Neural progenitor cell (in vitro differentiated cells): Measurements from ENCODE around the gene TMEM161B. TPM values are rescaled to one million over a fixed set of nuclear protein-coding genes. Genes with fewer than 3 reads are reported as not detected.

Source experiments
- DNase-seq: peaks from one replicate; pipeline ENCODE4 v3.0.0-alpha.2; 2016; ENCODE audit warnings: low spot score
- H2AFZ ChIP-seq: fragments of 200-600 bp; sonication (generic); replicated peaks from 2 replicates; pipeline ENCODE4 v1.6.1; 2016; ENCODE audit warnings: antibody characterized with exemption
- H3F3A ChIP-seq: fragments of 200-600 bp; sonication (generic); 2 replicates; pipeline ENCODE4 v1.6.1; 2016; ENCODE audit warnings: antibody characterized with exemption, low read depth
- H3K27ac ChIP-seq: fragments of 200-600 bp; sonication (generic); 2 replicates; pipeline ENCODE4 v1.5.1; 2016; ENCODE audit warnings: mild to moderate bottlenecking
- H3K27me3 ChIP-seq: fragments of 200-600 bp; sonication (generic); 2 replicates; pipeline ENCODE4 v1.6.1; 2016; ENCODE audit warnings: mild to moderate bottlenecking, moderate library complexity
- H3K36me3 ChIP-seq: fragments of 200-600 bp; sonication (generic); 2 replicates; pipeline ENCODE4 v1.5.1; 2016
- H3K4me1 ChIP-seq: fragments of 200-600 bp; sonication (generic); 2 replicates; pipeline ENCODE4 v1.6.1; 2016; ENCODE audit warnings: mixed run types
- H3K4me2 ChIP-seq: fragments of 200-600 bp; sonication (generic); 2 replicates; pipeline ENCODE4 v1.6.1; 2016
- H3K4me3 ChIP-seq: fragments of 200-600 bp; sonication (generic); 2 replicates; pipeline ENCODE4 v1.5.1; 2016
- H3K79me2 ChIP-seq: fragments of 200-600 bp; sonication (generic); 2 replicates; pipeline ENCODE4 v1.6.1; 2016; ENCODE audit warnings: low read depth
- H3K9ac ChIP-seq: fragments of 200-600 bp; sonication (generic); 2 replicates; pipeline ENCODE4 v1.6.1; 2016
- H3K9me3 ChIP-seq: fragments of 200-600 bp; sonication (generic); 2 replicates; pipeline ENCODE4 v1.5.1; 2016; ENCODE audit warnings: low read depth
- H4K20me1 ChIP-seq: fragments of 200-600 bp; sonication (generic); 2 replicates; pipeline ENCODE4 v1.6.1; 2016; ENCODE audit warnings: low read depth
- H3K27ac Mint-ChIP-seq: 3 replicates; pipeline ENCODE4 v1.8.0; 2021; ENCODE audit warnings: mixed read lengths
- H3K27me3 Mint-ChIP-seq: 2 replicates; pipeline ENCODE4 v1.8.0; 2022; ENCODE audit warnings: low read depth, mild to moderate bottlenecking, inconsistent platforms, moderate library complexity, mixed read lengths; ENCODE audit not compliant: insufficient read depth
- H3K36me3 Mint-ChIP-seq: 3 replicates; pipeline ENCODE4 v1.8.0; 2021; ENCODE audit warnings: mixed read lengths
- H3K4me1 Mint-ChIP-seq: 3 replicates; pipeline ENCODE4 v1.8.0; 2021; ENCODE audit warnings: mixed read lengths
- H3K4me3 Mint-ChIP-seq: 3 replicates; pipeline ENCODE4 v1.8.0; 2021; ENCODE audit warnings: mild to moderate bottlenecking, moderate library complexity, mixed read lengths
- H3K9me3 Mint-ChIP-seq: 3 replicates; pipeline ENCODE4 v1.8.0; 2020; ENCODE audit warnings: mixed read lengths
- CTCF ChIP-seq: fragments of 200-600 bp; sonication (generic); IDR thresholded peaks from 2 replicates; pipeline ENCODE4 v1.5.1; 2017; ENCODE audit warnings: antibody characterized with exemption, mild to moderate bottlenecking
- EZH2 ChIP-seq: fragments of 200-600 bp; sonication (generic); IDR thresholded peaks from 2 replicates; pipeline ENCODE4 v1.6.1; 2017; ENCODE audit warnings: antibody characterized with exemption, mild to moderate bottlenecking, moderate library complexity
- EZH2phosphoT487 ChIP-seq: fragments of 200-600 bp; sonication (generic); IDR thresholded peaks from 2 replicates; pipeline ENCODE4 v1.6.1; 2017; ENCODE audit warnings: antibody characterized with exemption
- total RNA-seq: library from RNA; depleted of rRNA; stranded (reverse); fragments of >200 nt; gene quantifications from 2 replicates; pipeline ENCODE4 v1.2.3, GENCODE V29; 2015; ENCODE audit warnings: low replicate concordance

TMEM161B gene
- total RNA-seq, 1 donor from 2014 or later = 46.1 TPM

- Histone ChIP-seq H3K79me2 (peaks cover 100% of the 10 kb centered on the region), H3K9ac (no peak overlapping the region), H4K20me1 (peaks cover 4% of the 10 kb centered on the region), H3K27me3 (no peaks in the 10 kb centered on the region), H3K9me3 (no peaks in the 10 kb centered on the region), H3K4me1 (peaks cover 9% of the 10 kb centered on the region), H2AFZ (no peak overlapping the region), H3K4me2 (no peak overlapping the region), H3K36me3 (no peaks in the 10 kb centered on the region), H3K4me3 (no peak overlapping the region), H3F3A (peaks cover 2% of the 10 kb centered on the region), H3K27ac (no peak overlapping the region)
- Mint-ChIP-seq H3K27me3 (no peaks in the 10 kb centered on the region), H3K4me3 (no peak overlapping the region), H3K36me3 (peaks cover 46% of the 10 kb centered on the region), H3K9me3 (peaks cover 35% of the 10 kb centered on the region), H3K27ac (no peak overlapping the region), H3K4me1 (peaks cover 9% of the 10 kb centered on the region)
- DNase-seq = no peak
- TF ChIP-seq EZH2phosphoT487 (no peak), CTCF (no peak), EZH2 (no peak)
These were observed 5.3 kb downstream of the TMEM161B start for GRCh38 chr5:88263349-88263748.

- TF ChIP-seq EZH2phosphoT487 (no peak), CTCF (no peak)
- H3K79me2 ChIP-seq = peaks cover 100% of the 10 kb centered on the region
These were observed 6.5 kb downstream of the TMEM161B start for GRCh38 chr5:88262116-88262515.

GRCh38 chr5:88258636-88259035 is 10.0 kb downstream of the TMEM161B start:
- H3K4me3 Mint-ChIP-seq = no peak overlapping the region
- Histone ChIP-seq H3F3A (peaks cover 3% of the 10 kb centered on the region), H2AFZ (no peak overlapping the region), H3K79me2 (peaks cover 100% of the 10 kb centered on the region), H3K4me1 (no peaks in the 10 kb centered on the region), H3K4me2 (no peak overlapping the region), H3K4me3 (no peak overlapping the region), H3K27ac (no peak overlapping the region), H3K36me3 (no peaks in the 10 kb centered on the region), H4K20me1 (peaks cover 16% of the 10 kb centered on the region), H3K9ac (no peak overlapping the region), H3K27me3 (no peaks in the 10 kb centered on the region), H3K9me3 (no peaks in the 10 kb centered on the region)
- no peaks in the 10 kb centered on the region for H3K4me1 Mint-ChIP-seq
- H3K27me3 Mint-ChIP-seq = no peaks in the 10 kb centered on the region
- H3K36me3 Mint-ChIP-seq = peaks cover 20% of the 10 kb centered on the region
- no peak overlapping the region for H3K27ac Mint-ChIP-seq
- DNase-seq = no peak
- peaks cover 16% of the 10 kb centered on the region for H3K9me3 Mint-ChIP-seq
- TF ChIP-seq EZH2 (no peak), EZH2phosphoT487 (no peak), CTCF (no peak)

More at GRCh38 chr5:88262116-88262515, 6.5 kb downstream of the TMEM161B start:
- Mint-ChIP-seq H3K9me3 (peaks cover 35% of the 10 kb centered on the region), H3K36me3 (peaks cover 46% of the 10 kb centered on the region), H3K27me3 (no peaks in the 10 kb centered on the region), H3K4me3 (no peak overlapping the region), H3K27ac (no peak overlapping the region), H3K4me1 (no peaks in the 10 kb centered on the region)
- no peaks in the 10 kb centered on the region for H3K36me3 ChIP-seq
- no peaks in the 10 kb centered on the region for H3K4me1 ChIP-seq
- DNase-seq = no peak
- no peak overlapping the region for H3K4me3 ChIP-seq
- no peaks in the 10 kb centered on the region for H3K27me3 ChIP-seq
- H4K20me1 ChIP-seq = peaks cover 9% of the 10 kb centered on the region
- no peak overlapping the region for H3K27ac ChIP-seq
- no peak overlapping the region for H3K4me2 ChIP-seq
- no peak overlapping the region for H2AFZ ChIP-seq
- H3K9me3 ChIP-seq = no peaks in the 10 kb centered on the region
- H3K9ac ChIP-seq = no peak overlapping the region
- no peaks in the 10 kb centered on the region for H3F3A ChIP-seq
